CD4-positive, alpha-beta T cell treated with Interleukin-10 for 1 hour (primary cell): Measurements from ENCODE around the gene TSPAN8.
"Not testable (repeated sequence)": the region's sequence is repeated elsewhere in the genome, so short reads cannot be mapped to it uniquely, and the experiment has no call there.

Source experiments
- DNase-seq: peaks from one replicate; pipeline ENCODE4 v3.0.0-alpha.2; 2020

Gene TSPAN8

GRCh38 chr12:71157601-71158233, at the start of gene TSPAN8:
TSS of gene TSPAN8 (minus strand) at chr12:71157999. CDS start at chr12:71157678, 321 bp downstream.
- DNase-seq: no peak

GRCh38 chr12:71201136-71201679, 43.4 kb upstream of the TSPAN8 start:
- no peak for DNase-seq

GRCh38 chr12:71200706-71201105, 42.9 kb upstream of the TSPAN8 start:
- DNase-seq: no peak

- DNase-seq: no peak
Observed at GRCh38 chr12:71197460-71197859, 39.7 kb upstream of the TSPAN8 start.

DNA sequence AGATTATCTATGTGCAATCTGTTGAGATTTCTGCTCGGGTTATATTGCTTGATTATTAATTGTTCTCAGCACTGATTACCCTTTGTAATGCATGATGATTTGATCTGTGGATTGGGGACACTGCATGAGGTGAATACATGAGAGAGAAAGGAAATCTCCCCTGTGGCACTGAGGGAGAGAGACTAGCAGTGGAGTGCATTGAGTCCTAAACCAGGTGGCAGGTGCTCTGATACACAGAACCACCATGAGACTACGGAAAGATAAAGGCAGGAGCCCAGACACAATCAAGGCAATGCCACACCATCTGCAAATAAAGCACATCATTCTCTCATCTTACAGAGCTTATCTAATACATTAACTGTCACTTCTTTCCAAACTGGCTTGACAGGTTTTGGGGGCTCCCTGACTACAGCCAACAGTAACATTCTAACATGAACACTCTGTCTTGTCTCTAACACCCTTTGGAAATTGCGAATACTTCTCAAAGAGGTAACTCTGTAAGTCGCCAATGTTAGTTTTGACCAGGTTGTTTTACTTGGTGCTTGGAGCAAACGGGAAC, 37.6 kb upstream of the TSPAN8 start:
- no peak for DNase-seq

DNA sequence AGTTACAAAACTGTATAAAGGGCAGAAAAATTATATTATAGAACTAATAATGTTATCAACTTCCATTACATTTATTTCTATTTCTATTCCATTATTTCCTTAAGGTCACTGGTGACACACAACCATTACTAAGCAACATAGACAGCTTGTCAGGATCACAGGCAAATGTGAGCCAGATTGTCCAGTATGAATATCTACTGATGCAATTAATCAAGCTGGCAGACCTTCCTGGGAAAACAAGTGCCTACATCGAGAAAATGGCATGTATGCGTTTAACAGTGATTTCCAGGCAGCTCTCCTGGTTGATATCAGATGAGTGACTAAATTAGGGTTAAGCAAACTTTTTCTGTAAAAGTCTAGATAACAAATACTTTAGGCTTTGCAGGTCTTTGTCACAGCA, 36.9 kb upstream of the TSPAN8 start:
- no peak for DNase-seq

DNA sequence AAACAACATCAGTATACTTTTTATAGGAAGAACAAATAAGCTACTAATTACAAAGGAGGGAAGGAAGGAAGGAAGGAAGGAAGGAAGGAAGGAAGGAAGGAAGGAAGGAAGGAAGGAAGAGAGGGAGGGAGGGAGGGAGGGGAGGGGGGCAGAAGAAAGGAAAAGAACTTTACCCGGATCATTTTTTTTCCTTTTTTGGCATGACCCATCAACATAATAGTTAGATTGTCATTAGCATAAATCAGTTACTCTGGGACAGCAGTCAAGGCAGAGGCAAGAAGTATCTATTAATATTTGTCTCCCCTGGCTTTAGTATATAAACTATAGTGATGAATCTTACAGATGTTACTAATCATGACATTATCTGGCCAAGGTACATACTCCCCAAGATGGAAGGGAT, 35.2 kb upstream of the TSPAN8 start:
- no peak for DNase-seq

DNA sequence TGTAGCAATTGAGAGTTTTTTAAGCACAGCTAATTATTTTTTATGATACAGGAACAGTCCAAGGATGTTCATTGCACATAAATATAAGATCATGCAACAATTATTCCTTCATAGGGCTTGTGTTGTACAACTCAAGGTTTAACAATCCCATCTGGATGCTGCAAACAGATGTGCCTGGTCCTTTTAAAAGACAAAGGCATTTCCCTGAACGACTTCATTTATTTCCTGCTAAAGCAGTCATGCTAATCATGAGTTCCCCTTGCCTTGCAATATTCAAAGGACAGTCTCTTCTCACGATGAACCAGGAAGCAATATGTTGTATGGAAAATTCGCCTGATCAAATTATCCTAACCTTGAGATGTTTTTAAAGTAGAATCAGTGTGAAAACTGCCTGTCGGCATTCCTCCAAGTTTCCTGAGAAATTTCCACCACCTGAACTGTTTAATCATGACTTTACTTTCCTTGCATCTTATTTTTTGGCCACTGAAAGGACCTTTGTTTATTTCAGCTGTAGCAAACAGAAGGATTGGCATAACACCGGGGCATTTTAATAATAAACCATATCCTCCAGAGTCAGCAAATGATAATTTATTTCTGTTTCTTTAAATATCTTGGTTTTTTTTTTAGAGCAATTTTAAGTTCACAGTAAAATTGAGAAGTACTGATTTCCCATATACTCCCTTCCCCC, 33.9 kb upstream of the TSPAN8 start:
- DNase-seq: no peak

DNA sequence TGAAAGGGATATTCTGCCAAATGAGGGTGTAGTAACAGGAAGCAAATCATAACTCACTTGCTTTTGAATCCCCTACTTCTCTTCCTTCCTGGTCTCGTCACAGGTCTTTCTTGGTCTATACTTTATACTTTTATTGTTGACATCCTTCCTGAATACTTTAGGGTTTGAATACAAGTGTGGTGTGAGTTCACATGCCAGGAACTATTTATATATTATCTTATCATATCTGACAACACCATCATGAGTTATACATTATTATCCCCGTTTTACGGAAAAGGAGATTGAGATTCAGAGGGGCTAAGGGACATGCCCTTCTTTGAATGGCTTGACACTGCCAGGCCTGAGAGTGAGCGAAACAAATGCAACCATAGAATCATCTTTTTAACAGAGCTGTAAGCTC, 33.0 kb upstream of the TSPAN8 start:
- DNase-seq: no peak

GRCh38 chr12:71187379-71187778, 29.6 kb upstream of the TSPAN8 start:
- no peak for DNase-seq

DNA sequence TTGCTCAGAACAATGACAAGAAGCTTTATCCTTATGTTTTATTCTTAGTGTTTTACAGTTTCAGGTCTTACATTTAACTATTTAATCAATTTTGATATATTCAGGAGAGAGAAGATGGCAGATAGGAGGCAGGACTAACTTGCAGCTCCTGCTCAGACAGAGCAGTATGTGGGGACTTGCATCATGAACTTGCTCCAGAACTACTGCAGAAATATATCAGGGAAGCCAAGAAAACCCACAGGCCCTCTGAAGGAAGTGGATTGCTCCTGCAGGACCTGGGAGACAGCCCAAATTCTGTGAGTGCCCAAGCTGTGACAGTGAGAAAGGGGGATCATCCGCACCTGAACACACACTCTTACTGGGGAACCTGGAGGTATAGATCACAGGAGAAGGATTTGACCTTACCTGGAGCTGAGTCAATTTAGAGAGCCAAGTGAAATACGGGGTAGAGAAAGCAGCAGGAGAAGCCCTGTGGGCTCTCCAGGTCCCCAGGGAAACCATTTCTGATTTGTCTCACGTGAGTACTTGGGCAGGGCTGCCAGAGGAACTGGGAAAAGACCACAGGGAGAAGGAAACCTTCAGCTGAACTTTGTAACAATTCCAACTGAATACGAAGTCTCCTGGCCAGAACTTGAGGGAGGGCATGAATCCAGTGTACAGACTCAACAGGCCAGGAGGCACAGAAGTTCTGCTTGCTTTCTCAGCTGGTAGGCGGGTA, 28.9 kb upstream of the TSPAN8 start:
- DNase-seq: no peak

DNA sequence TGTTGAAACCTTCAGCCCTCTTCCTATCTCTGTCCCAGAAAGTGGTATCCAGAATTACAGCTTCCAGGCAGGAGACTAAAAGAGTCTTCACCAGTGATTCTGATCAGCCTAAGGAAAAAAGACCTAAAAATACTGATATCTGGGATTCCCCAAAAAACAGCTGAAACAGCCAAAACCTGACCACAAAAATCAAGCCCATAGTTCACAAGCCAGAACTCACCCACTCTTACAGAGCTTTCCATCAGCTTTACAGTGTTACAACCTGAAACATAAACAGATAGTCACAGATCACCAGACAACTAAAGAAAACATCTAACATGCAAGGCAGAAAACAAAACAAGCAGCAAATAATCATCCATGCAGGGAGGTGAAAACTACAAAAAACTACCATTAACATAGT, 26.0 kb upstream of the TSPAN8 start:
- DNase-seq: no peak

DNA sequence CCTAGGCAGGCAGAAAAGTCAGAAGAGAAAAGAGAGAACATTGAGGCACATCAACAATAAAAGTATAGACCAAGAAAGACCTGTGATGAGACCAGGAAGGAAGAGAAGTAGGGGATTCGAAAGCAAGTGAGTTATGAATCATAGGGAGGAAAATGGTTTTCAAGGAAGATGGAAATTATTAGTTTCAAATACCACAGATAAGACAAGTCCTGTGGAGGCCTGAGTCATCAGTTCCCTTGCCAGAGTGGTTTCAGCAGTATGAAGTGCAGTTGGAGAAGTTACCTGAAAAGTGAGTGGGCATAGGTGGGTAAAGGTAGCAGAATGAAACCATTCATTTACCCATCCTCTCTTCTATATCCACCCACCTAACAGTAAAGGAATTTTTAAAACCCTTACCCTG, 25.2 kb upstream of the TSPAN8 start:
- no peak for DNase-seq

DNA sequence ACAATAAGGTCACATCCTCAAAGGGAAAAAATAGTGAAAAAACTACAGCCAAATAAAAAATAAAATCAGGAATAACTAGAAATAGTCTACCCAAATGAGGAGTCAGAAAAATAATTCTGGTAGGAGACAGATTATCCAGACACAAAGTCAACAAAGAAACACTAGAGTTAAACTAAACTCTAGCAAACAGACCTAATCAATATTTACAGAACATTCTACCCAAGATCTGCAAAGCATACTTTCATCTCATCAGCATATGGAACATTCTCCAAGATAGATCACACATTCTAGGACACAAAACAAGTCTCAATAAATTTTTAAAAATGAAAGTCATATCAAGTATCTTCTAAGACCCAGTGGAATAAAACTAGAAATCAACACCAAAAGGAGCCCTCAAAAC, 20.4 kb upstream of the TSPAN8 start:
- DNase-seq: no peak

- no peak for DNase-seq
Observed at GRCh38 chr12:71174825-71175224, 17.0 kb upstream of the TSPAN8 start.

GRCh38 chr12:71174146-71174545, 16.3 kb upstream of the TSPAN8 start:
- no peak for DNase-seq

- no peak for DNase-seq
Observed at GRCh38 chr12:71170456-71170855, 12.7 kb upstream of the TSPAN8 start.

- DNase-seq: no peak
Observed at GRCh38 chr12:71169286-71169685, 11.5 kb upstream of the TSPAN8 start.

DNA sequence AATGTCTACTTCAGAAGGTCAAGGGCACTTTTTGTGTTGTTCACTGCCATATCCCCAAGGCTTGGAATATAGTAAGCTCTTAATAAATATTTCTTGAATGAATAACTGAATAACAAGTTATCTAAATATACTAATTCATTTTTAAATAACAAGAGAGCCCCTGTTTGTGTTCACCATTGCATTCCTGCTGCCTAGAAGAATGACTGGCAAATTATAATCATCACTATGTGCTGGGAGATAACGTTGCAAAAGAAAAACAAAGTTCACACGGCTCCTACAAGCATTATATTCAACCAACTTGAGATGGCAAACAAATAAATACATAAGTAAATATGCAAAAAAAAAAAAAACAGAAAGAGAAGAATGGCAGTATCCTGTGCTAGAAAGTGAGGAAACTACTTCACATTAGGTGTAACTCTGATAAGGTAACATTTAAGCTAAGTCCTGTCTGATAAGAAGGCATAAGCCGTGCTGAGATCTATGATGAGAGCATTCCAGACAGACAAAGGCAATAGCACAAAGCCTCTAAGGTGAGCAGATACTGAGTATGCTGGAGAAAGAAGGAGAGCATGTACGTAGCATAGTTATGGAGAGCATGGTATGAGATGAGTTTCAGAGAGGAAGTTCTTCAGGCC, 9.2 kb upstream of the TSPAN8 start:
- no peak for DNase-seq

DNA sequence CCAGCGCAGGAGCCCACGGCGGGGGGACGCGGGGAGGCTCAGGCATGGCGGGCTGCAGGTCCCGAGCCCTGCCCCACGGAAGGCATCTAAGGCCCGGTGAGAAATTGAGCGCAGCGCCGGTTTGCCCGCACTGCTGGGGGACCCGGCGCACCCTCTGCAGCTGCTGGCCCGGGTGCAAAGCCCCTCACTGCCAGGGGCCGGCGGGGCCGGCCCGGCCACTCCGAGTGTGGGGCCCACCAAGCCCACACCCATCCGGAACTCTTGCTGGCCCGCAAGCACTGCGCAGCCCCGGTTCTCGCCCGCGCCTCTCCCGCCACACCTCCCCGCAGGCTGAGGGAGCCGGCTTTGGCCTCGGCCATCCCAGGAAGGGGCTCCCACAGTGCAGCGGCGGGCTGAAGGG, 8.5 kb upstream of the TSPAN8 start:
- DNase-seq: no peak

DNA sequence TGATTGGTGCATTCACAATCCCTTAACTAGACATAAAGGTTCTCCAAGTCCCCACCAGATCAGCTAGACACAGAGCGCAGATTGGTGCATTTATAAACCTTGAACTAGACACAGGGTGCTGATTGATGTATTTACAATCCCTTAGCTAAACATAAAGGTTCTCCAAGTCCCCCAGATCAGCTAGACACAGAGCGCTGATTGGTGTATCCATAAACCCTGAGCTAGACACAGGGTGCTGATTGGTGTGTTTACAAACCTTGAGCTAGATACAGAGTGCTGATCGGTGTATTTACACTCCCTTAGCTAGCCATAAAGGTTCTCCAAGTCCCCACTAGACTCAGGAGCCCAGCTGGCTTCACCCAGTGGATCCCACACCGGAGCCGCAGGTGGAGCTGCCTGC, 8.0 kb upstream of the TSPAN8 start:
- DNase-seq: not testable (repeated sequence)

GRCh38 chr12:71164568-71165197, 6.9 kb upstream of the TSPAN8 start:
- DNase-seq: no peak

- no peak for DNase-seq
Observed at GRCh38 chr12:71164166-71164565, 6.4 kb upstream of the TSPAN8 start.
